Hepatocyte (in vitro differentiated cells): ENCODE results near the gene DPYSL3.

Source experiments
- EZH2phosphoT487 ChIP-seq: fragments of 200-600 bp; sonication (generic); IDR thresholded peaks from one replicate; pipeline ENCODE4 v1.6.1; 2018; ENCODE audit warnings: antibody characterized with exemption, mild to moderate bottlenecking, low read depth, moderate library complexity; ENCODE audit not compliant: unreplicated experiment, severe bottlenecking
- TF ChIP-seq, protein P1 (sequence below): fragments of 200-600 bp; sonication (generic); IDR thresholded peaks from 2 replicates; pipeline ENCODE4 v1.5.1; 2016; ENCODE audit warnings: antibody characterized with exemption, mild to moderate bottlenecking; ENCODE audit not compliant: poor library complexity

DNA sequence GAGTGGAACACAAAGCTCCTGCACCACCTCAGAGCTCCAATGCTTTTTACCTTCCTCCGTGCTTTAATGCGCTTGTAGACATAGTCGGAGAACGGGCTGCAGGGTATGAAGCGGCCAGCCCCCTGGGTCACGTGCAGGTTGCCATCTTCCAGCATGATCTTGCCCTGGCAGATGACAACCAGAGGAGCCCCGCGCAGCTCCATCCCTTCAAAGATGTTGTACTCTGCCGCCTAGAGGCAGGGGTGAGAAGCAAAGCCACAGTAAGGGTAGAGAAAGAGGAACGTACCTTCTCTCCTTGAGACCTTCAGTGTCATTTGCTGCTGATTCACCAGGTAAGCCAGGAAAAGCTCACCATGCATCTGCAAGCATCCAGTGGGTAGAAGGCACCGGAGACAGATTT lies 112.3 kb downstream of the DPYSL3 start:
- TF ChIP-seq EZH2phosphoT487 = no peak
- TF ChIP-seq, protein P1, sequence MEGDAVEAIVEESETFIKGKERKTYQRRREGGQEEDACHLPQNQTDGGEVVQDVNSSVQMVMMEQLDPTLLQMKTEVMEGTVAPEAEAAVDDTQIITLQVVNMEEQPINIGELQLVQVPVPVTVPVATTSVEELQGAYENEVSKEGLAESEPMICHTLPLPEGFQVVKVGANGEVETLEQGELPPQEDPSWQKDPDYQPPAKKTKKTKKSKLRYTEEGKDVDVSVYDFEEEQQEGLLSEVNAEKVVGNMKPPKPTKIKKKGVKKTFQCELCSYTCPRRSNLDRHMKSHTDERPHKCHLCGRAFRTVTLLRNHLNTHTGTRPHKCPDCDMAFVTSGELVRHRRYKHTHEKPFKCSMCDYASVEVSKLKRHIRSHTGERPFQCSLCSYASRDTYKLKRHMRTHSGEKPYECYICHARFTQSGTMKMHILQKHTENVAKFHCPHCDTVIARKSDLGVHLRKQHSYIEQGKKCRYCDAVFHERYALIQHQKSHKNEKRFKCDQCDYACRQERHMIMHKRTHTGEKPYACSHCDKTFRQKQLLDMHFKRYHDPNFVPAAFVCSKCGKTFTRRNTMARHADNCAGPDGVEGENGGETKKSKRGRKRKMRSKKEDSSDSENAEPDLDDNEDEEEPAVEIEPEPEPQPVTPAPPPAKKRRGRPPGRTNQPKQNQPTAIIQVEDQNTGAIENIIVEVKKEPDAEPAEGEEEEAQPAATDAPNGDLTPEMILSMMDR = no peak
